ENCODE data around the gene TRIM56.

TRIM56 gene

GRCh38 chr7:101093906-101094305 is 8.6 kb downstream of the TRIM56 start:
- DNase-seq (ENCODE audit: low read depth) = peak; percentile 60
- no peak overlapping the region for H3K4me3 ChIP-seq (ENCODE audit: low read length)
- no peak for TF ChIP-seq CTCF (IDR thresholded peaks at IDR 0.05; ENCODE audit: insufficient read depth, low read depth, low read length, missing control alignments)

- no peak overlapping the region for H3K4me3 ChIP-seq (ENCODE audit: low read length)
- no peak for DNase-seq (ENCODE audit: low read depth)
- no peak for TF ChIP-seq CTCF (IDR thresholded peaks at IDR 0.05; ENCODE audit: insufficient read depth, low read depth, low read length, missing control alignments)
Measured at GRCh38 chr7:101094376-101094775, 9.1 kb downstream of the TRIM56 start.

GRCh38 chr7:101094791-101095375 is 9.6 kb downstream of the TRIM56 start:
- TF ChIP-seq CTCF (IDR thresholded peaks at IDR 0.05; ENCODE audit: insufficient read depth, low read depth, low read length, missing control alignments) = peak; percentile 71
- no peak overlapping the region for H3K4me3 ChIP-seq (ENCODE audit: low read length)
- DNase-seq (ENCODE audit: low read depth) = peak; percentile 66

GRCh38 chr7:101096331-101096956 is 11.2 kb downstream of the TRIM56 start:
- DNase-seq (ENCODE audit: low read depth) = no peak
- no peak overlapping the region for H3K4me3 ChIP-seq (ENCODE audit: low read length)
- TF ChIP-seq CTCF (IDR thresholded peaks at IDR 0.05; ENCODE audit: insufficient read depth, low read depth, low read length, missing control alignments) = no peak

GRCh38 chr7:101096957-101097347 is 11.7 kb downstream of the TRIM56 start:
- no peak overlapping the region for H3K4me3 ChIP-seq (ENCODE audit: low read length)
- TF ChIP-seq CTCF (IDR thresholded peaks at IDR 0.05; ENCODE audit: insufficient read depth, low read depth, low read length, missing control alignments) = no peak
- no peak for DNase-seq (ENCODE audit: low read depth)

GRCh38 chr7:101097561-101097960 is 12.3 kb downstream of the TRIM56 start:
- DNase-seq (ENCODE audit: low read depth) = no peak
- no peak for TF ChIP-seq CTCF (IDR thresholded peaks at IDR 0.05; ENCODE audit: insufficient read depth, low read depth, low read length, missing control alignments)
- H3K4me3 ChIP-seq (ENCODE audit: low read length) = no peak overlapping the region

Measured in epithelial cell of esophagus (primary cell).